ENCODE measurements around the gene GRID2. TPM values are rescaled to one million over a fixed set of nuclear protein-coding genes. Genes with fewer than 3 reads are reported as not detected.

GRID2 gene
- polyA plus RNA-seq, 1 experiment = not detected

DNA sequence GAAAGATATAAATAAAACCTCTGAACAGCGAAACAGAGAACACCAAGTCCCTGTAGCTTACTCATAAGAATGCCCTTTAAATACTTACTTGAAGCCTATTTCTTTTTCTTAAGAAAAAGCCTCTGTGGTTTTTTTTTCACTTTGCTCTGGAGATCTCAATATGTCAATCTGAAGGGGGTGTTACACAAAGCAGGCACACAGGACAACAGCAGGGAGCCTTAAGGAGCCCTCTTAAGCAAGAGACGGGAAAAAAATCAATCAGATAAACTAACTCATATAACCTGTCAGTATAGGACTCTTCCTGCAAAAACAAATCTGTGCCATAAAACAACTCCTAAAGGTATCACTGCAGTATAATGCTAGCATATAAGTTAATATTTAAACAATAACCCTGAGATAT, 913.7 kb downstream of the GRID2 start:
- CTCF ChIA-PET = no interaction called here
- H3K27me3 ChIP-seq (ENCODE audit: control insufficient read depth, insufficient read depth, low read length) = no peaks in the 10 kb centered on the region
- POLR2A ChIA-PET = no interaction called here
- H3K36me3 ChIP-seq (ENCODE audit: control insufficient read depth, insufficient read depth, low read length) = no peaks in the 10 kb centered on the region
- TF ChIP-seq, protein P1, sequence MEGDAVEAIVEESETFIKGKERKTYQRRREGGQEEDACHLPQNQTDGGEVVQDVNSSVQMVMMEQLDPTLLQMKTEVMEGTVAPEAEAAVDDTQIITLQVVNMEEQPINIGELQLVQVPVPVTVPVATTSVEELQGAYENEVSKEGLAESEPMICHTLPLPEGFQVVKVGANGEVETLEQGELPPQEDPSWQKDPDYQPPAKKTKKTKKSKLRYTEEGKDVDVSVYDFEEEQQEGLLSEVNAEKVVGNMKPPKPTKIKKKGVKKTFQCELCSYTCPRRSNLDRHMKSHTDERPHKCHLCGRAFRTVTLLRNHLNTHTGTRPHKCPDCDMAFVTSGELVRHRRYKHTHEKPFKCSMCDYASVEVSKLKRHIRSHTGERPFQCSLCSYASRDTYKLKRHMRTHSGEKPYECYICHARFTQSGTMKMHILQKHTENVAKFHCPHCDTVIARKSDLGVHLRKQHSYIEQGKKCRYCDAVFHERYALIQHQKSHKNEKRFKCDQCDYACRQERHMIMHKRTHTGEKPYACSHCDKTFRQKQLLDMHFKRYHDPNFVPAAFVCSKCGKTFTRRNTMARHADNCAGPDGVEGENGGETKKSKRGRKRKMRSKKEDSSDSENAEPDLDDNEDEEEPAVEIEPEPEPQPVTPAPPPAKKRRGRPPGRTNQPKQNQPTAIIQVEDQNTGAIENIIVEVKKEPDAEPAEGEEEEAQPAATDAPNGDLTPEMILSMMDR (IDR thresholded peaks at IDR 0.05; ENCODE audit: insufficient read depth, low read depth, low read length) = no peak
- H3K4me3 ChIP-seq (ENCODE audit: low read depth, low read length) = no peak overlapping the region
- DNase-seq (ENCODE audit: low read depth) = no peak

GRCh38 chr4:93221771-93222170, 918.0 kb downstream of the GRID2 start:
- no peak for DNase-seq (ENCODE audit: low read depth)
- ChIA-PET POLR2A (no interaction called here), CTCF (interaction anchor here (0.7 kb wide), 1 partner anchor 14 kb away, joined by 3 read pairs; no protein-coding TSS in a partner anchor)
- TF ChIP-seq, protein P1 (IDR thresholded peaks at IDR 0.05; ENCODE audit: insufficient read depth, low read depth, low read length) = no peak
- no peak overlapping the region for H3K4me3 ChIP-seq (ENCODE audit: low read depth, low read length)
- no peaks in the 10 kb centered on the region for H3K36me3 ChIP-seq (ENCODE audit: control insufficient read depth, insufficient read depth, low read length)
- no peaks in the 10 kb centered on the region for H3K27me3 ChIP-seq (ENCODE audit: control insufficient read depth, insufficient read depth, low read length)

DNA sequence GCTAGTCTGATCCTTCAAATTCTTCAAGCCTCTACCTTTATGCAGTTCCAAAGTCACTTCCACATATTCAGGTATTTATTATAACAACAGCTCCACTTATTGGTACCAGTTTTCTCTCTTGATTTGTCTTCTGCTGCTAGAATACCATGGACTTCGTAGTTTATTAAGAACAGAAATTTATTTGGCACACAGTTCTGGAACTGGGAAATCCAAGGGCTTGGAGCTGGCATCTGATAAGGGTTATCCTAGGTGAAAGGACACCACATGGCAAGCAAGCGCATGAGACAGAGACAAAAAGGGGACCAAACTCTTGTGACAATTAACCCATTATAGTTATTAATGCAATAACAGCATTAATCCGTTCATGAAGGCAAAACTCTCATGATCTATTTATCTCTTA, 924.3 kb downstream of the GRID2 start:
- no peaks in the 10 kb centered on the region for H3K36me3 ChIP-seq (ENCODE audit: control insufficient read depth, insufficient read depth, low read length)
- H3K27me3 ChIP-seq (ENCODE audit: control insufficient read depth, insufficient read depth, low read length) = no peaks in the 10 kb centered on the region
- ChIA-PET CTCF (no interaction called here), POLR2A (no interaction called here)
- DNase-seq (ENCODE audit: low read depth) = no peak
- no peak overlapping the region for H3K4me3 ChIP-seq (ENCODE audit: low read depth, low read length)
- TF ChIP-seq, protein P1 (IDR thresholded peaks at IDR 0.05; ENCODE audit: insufficient read depth, low read depth, low read length) = no peak

DNA sequence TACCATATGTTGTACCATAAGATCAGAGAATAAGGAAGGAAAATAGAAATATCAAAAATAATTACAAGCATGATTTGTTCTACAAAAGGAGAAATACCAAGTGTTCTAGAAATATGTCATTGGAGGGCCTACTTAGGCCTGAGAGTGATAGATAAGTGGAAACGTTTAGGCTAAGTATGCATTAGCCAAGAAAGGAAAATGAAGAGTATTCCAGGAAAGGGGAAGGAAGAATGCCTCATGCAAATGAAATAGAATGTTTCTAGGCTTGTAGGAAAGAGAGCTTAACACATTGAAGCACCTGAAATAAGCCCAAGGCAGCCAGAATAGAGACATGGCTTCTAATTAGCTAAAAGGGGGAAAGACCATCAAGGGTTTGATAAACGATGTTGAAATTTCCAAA, 929.1 kb downstream of the GRID2 start:
- POLR2A ChIA-PET = no interaction called here
- H3K4me3 ChIP-seq (ENCODE audit: low read depth, low read length) = no peak overlapping the region
- H3K36me3 ChIP-seq (ENCODE audit: control insufficient read depth, insufficient read depth, low read length) = no peaks in the 10 kb centered on the region
- no peak for DNase-seq (ENCODE audit: low read depth)
- CTCF ChIA-PET = no interaction called here
- TF ChIP-seq, protein P1 (IDR thresholded peaks at IDR 0.05; ENCODE audit: insufficient read depth, low read depth, low read length) = no peak
- H3K27me3 ChIP-seq (ENCODE audit: control insufficient read depth, insufficient read depth, low read length) = no peaks in the 10 kb centered on the region

GRCh38 chr4:93237521-93237920, 933.8 kb downstream of the GRID2 start:
- DNase-seq (ENCODE audit: low read depth) = no peak
- Histone ChIP-seq H3K27me3 (ENCODE audit: control insufficient read depth, insufficient read depth, low read length) (no peaks in the 10 kb centered on the region), H3K4me3 (ENCODE audit: low read depth, low read length) (no peak overlapping the region), H3K36me3 (ENCODE audit: control insufficient read depth, insufficient read depth, low read length) (no peaks in the 10 kb centered on the region)
- TF ChIP-seq, protein P1 (IDR thresholded peaks at IDR 0.05; ENCODE audit: insufficient read depth, low read depth, low read length) = no peak
- POLR2A ChIA-PET = no interaction called here
- CTCF ChIA-PET = no interaction called here

All from BJ (cell line).